OCI-LY7 (cell line): Measurements from ENCODE around the gene ACSL6. TPM values are rescaled to one million over a fixed set of nuclear protein-coding genes. Genes with fewer than 3 reads are reported as not detected.

Experiments used
- BruUV-seq: library from RNA; stranded (reverse); fragments of 400-500 nt; replicated peaks from 2 replicates; lab custom pipeline; 2021; lab: Mats Ljungman, UMichigan
- CTCF ChIA-PET: fragments of 300-600 bp; sonication (Branson Sonifier 250); formaldehyde crosslinking; loops from one replicate; lab custom pipeline; 2022; ENCODE audit warnings: antibody characterized with exemption; ENCODE audit not compliant: unreplicated experiment; lab: Charles Lee
- POLR2A ChIA-PET: fragments of 300-600 bp; sonication (Branson Sonifier 250); formaldehyde crosslinking; loops from one replicate; lab custom pipeline; 2022; ENCODE audit warnings: antibody characterized with exemption; lab: Charles Lee
- DNase-seq: peaks from one replicate; pipeline ENCODE4 v3.0.0-alpha.2; 2015; ENCODE audit warnings: low spot score
- H2AFZ ChIP-seq: fragments of 200-600 bp; sonication (generic), shearing (Covaris generic); 2 replicates; pipeline ENCODE4 v1.6.1; 2014; ENCODE audit warnings: mild to moderate bottlenecking, antibody characterized with exemption, low read length, moderate library complexity
- H3K27ac ChIP-seq: fragments of 200-600 bp; sonication (generic); 2 replicates; pipeline ENCODE4 v1.5.1; 2014; ENCODE audit warnings: mixed run types, low read depth, mild to moderate bottlenecking, moderate library complexity, low read length, inconsistent platforms; ENCODE audit not compliant: poor library complexity, severe bottlenecking
- H3K36me3 ChIP-seq: fragments of 200-600 bp; sonication (generic); 2 replicates; pipeline ENCODE4 v1.6.1; 2014; ENCODE audit warnings: mild to moderate bottlenecking, antibody characterized with exemption, low read length, moderate library complexity, mixed read lengths; ENCODE audit not compliant: insufficient read depth
- H3K4me1 ChIP-seq: fragments of 200-600 bp; sonication (generic); 2 replicates; pipeline ENCODE4 v1.5.1; 2014; ENCODE audit warnings: mild to moderate bottlenecking, low read length; ENCODE audit not compliant: insufficient read depth, poor library complexity, severe bottlenecking
- H3K4me2 ChIP-seq: fragments of 200-600 bp; sonication (generic); 2 replicates; pipeline ENCODE4 v1.6.1; 2014; ENCODE audit warnings: mild to moderate bottlenecking, low read length
- H3K4me3 ChIP-seq: fragments of 200-600 bp; sonication (generic); 2 replicates; pipeline ENCODE4 v1.5.1; 2014; ENCODE audit warnings: mild to moderate bottlenecking, low read depth, low read length; ENCODE audit not compliant: poor library complexity, severe bottlenecking
- H3K79me2 ChIP-seq: fragments of 200-600 bp; sonication (generic); 2 replicates; pipeline ENCODE4 v1.6.1; 2016; ENCODE audit warnings: low read depth, mild to moderate bottlenecking, low read length, moderate library complexity, mixed read lengths; ENCODE audit not compliant: insufficient read depth
- H3K9me2 ChIP-seq: fragments of 200-600 bp; sonication (generic); 2 replicates; pipeline ENCODE4 v1.6.1; 2016; ENCODE audit warnings: mild to moderate bottlenecking, low read length, mixed read lengths; ENCODE audit not compliant: insufficient read depth
- H3K9me3 ChIP-seq: fragments of 200-600 bp; sonication (generic); 2 replicates; pipeline ENCODE4 v1.6.1; 2014; ENCODE audit warnings: mild to moderate bottlenecking, mixed run types, low read length, mixed read lengths
- H4K20me1 ChIP-seq: fragments of 200-600 bp; sonication (generic); 2 replicates; pipeline ENCODE4 v1.6.1; 2014; ENCODE audit warnings: mild to moderate bottlenecking, antibody characterized with exemption, low read length, moderate library complexity, mixed read lengths; ENCODE audit not compliant: insufficient read depth
- CTCF ChIP-seq: fragments of 200-600 bp; sonication (generic); conservative IDR thresholded peaks from 2 replicates; pipeline ENCODE4 v1.5.1; 2014; ENCODE audit warnings: mild to moderate bottlenecking, antibody characterized with exemption, low read length, moderate library complexity, mixed read lengths
- EZH2phosphoT487 ChIP-seq: fragments of 200-600 bp; sonication (generic); IDR thresholded peaks from 2 replicates; pipeline ENCODE4 v1.6.1; 2018; ENCODE audit warnings: low read depth, borderline replicate concordance, mild to moderate bottlenecking, mixed run types, antibody characterized with exemption, low read length, moderate library complexity, mixed read lengths
- intact Hi-C: fragments of 100-400 bp; cut with micrococcal nuclease; formaldehyde crosslinking; loops from one replicate; pipeline ENCODE4 v1.10.0; 2022; ENCODE audit not compliant: unreplicated experiment
- total RNA-seq, 2 experiments: library from RNA; depleted of rRNA in 1 of 2; stranded (reverse); fragments of >200 nt in 1 of 2; shearing (Covaris generic) in 1 of 2; gene quantifications; 2 replicates each; pipeline ENCODE4 v1.2.3, GENCODE V29; 2014 to 2022

ACSL6 gene
- total RNA-seq, 2 experiments from 2014 or later: not detected

GRCh38 chr5:132000677-132001453, 10.6 kb downstream of the ACSL6 start:
- no peaks in the 10 kb centered on the region for H4K20me1 ChIP-seq
- no peaks in the 10 kb centered on the region for H3K4me1 ChIP-seq
- H3K9me3 ChIP-seq: no peaks in the 10 kb centered on the region
- POLR2A ChIA-PET: no interaction called here
- CTCF ChIA-PET: no interaction called here
- H3K9me2 ChIP-seq: no peaks in the 10 kb centered on the region
- H3K4me2 ChIP-seq: no peak overlapping the region
- TF ChIP-seq CTCF (no peak), EZH2phosphoT487 (no peak)
- H3K27ac ChIP-seq: no peak overlapping the region
- no peaks in the 10 kb centered on the region for H3K79me2 ChIP-seq
- H3K36me3 ChIP-seq: no peaks in the 10 kb centered on the region
- no peak overlapping the region for H3K4me3 ChIP-seq
- DNase-seq: no peak
- no TSS peak for BruUV-seq
- no peak overlapping the region for H2AFZ ChIP-seq
- intact Hi-C loops: no loop called here

- intact Hi-C loops: no loop called here
- CTCF ChIA-PET: no interaction called here
- Histone ChIP-seq H3K36me3 (no peaks in the 10 kb centered on the region), H3K4me1 (no peaks in the 10 kb centered on the region), H3K79me2 (no peaks in the 10 kb centered on the region), H3K9me2 (no peaks in the 10 kb centered on the region), H4K20me1 (no peaks in the 10 kb centered on the region), H3K27ac (no peak overlapping the region), H3K9me3 (no peaks in the 10 kb centered on the region), H2AFZ (no peak overlapping the region), H3K4me2 (no peak overlapping the region), H3K4me3 (no peak overlapping the region)
- POLR2A ChIA-PET: no interaction called here
- no peak for DNase-seq
- no TSS peak for BruUV-seq
- TF ChIP-seq CTCF: no peak
Observed at GRCh38 chr5:132000241-132000490, 11.3 kb downstream of the ACSL6 start.

GRCh38 chr5:131999441-132000240, 11.8 kb downstream of the ACSL6 start:
- Histone ChIP-seq H4K20me1 (no peaks in the 10 kb centered on the region), H3K9me3 (no peaks in the 10 kb centered on the region), H3K4me1 (no peaks in the 10 kb centered on the region), H2AFZ (no peak overlapping the region; the same call in 1 of the 2 replicates), H3K4me2 (no peak overlapping the region), H3K4me3 (no peak overlapping the region), H3K27ac (no peak overlapping the region), H3K9me2 (no peaks in the 10 kb centered on the region), H3K36me3 (no peaks in the 10 kb centered on the region), H3K79me2 (no peaks in the 10 kb centered on the region)
- CTCF ChIA-PET: interaction anchor here (0.6 kb wide), 1 partner anchor 11 kb away, joined by 18 read pairs; no protein-coding TSS in a partner anchor
- DNase-seq: no peak
- TF ChIP-seq CTCF: no peak
- TF ChIP-seq EZH2phosphoT487: no peak
- BruUV-seq: no TSS peak
- intact Hi-C loops: no loop called here
- POLR2A ChIA-PET: interaction anchor here (1.0 kb wide), 1 partner anchor 73 kb away, joined by 3 read pairs; no protein-coding TSS in a partner anchor
